ENCODE results near the gene MVP. TPM values are rescaled to one million over a fixed set of nuclear protein-coding genes. Genes with fewer than 3 reads are reported as not detected.
A peak's percentile ranks its signal among the peaks of the same experiment; 100 is the strongest.
"Not testable (repeated sequence)": the region's sequence is repeated elsewhere in the genome, so short reads cannot be mapped to it uniquely, and the experiment has no call there.

Gene MVP
- 112 and 186 TPM in 2 replicates for total RNA-seq (2014; rRNA removed; shearing (Covaris generic))

GRCh38 chr16:29820271-29820701, at the start of gene MVP:
MVP (plus strand) TSS chr16:29820462; CDS start chr16:29830550, 10,088 bp downstream.
- DNase-seq (ENCODE audit: low read depth) = peak; percentile 75

- not testable (repeated sequence) for DNase-seq (ENCODE audit: low read depth)
Observed at GRCh38 chr16:29772330-29772729, 47.9 kb upstream of the MVP start.

- no peak for DNase-seq (ENCODE audit: low read depth)
Observed at GRCh38 chr16:29774730-29775129, 45.5 kb upstream of the MVP start.

- peak; percentile 72 for DNase-seq (ENCODE audit: low read depth)
Observed at GRCh38 chr16:29775742-29776408, 44.4 kb upstream of the MVP start.

- no peak for DNase-seq (ENCODE audit: low read depth)
Observed at GRCh38 chr16:29777576-29778350, 42.5 kb upstream of the MVP start, which contains the start of gene ZG16. ZG16 (plus strand) TSS chr16:29778256; CDS start chr16:29779267, 1,011 bp downstream.

- peak; percentile 44 for DNase-seq (ENCODE audit: low read depth)
Observed at GRCh38 chr16:29779474-29779873, 40.8 kb upstream of the MVP start.

GRCh38 chr16:29783094-29783953, 36.9 kb upstream of the MVP start:
- DNase-seq (ENCODE audit: low read depth) = not testable (repeated sequence)

GRCh38 chr16:29784157-29784556, 36.1 kb upstream of the MVP start:
- DNase-seq (ENCODE audit: low read depth) = peak; percentile 22

GRCh38 chr16:29784901-29785500, 35.3 kb upstream of the MVP start:
- DNase-seq (ENCODE audit: low read depth) = no peak

- DNase-seq (ENCODE audit: low read depth) = not testable (repeated sequence)
Observed at GRCh38 chr16:29787155-29787554, 33.1 kb upstream of the MVP start.

GRCh38 chr16:29789775-29790182, 30.5 kb upstream of the MVP start:
- DNase-seq (ENCODE audit: low read depth) = no peak

- peak; percentile 98 for DNase-seq (ENCODE audit: low read depth)
Observed at GRCh38 chr16:29790183-29790948, 29.9 kb upstream of the MVP start, which contains the start of gene KIF22. KIF22 (plus strand) TSS chr16:29790751; CDS start chr16:29790760, 9 bp downstream.

- no peak for DNase-seq (ENCODE audit: low read depth)
Observed at GRCh38 chr16:29790949-29791844, 29.1 kb upstream of the MVP start.

GRCh38 chr16:29791845-29792807, 28.1 kb upstream of the MVP start:
- no peak for DNase-seq (ENCODE audit: low read depth)

GRCh38 chr16:29793153-29793552, 27.1 kb upstream of the MVP start:
- DNase-seq (ENCODE audit: low read depth) = not testable (repeated sequence)

- no peak for DNase-seq (ENCODE audit: low read depth)
Observed at GRCh38 chr16:29794231-29794710, 26.0 kb upstream of the MVP start.

GRCh38 chr16:29802416-29802935, 17.8 kb upstream of the MVP start:
- no peak for DNase-seq (ENCODE audit: low read depth)

- no peak for DNase-seq (ENCODE audit: low read depth)
Observed at GRCh38 chr16:29804020-29804419, 16.2 kb upstream of the MVP start.

All from M059J (cell line).